IMR-90 (cell line): ENCODE measurements around the gene RGL1.

Source experiments
- FOS ChIP-seq: fragments of 150-350 bp; IDR thresholded peaks from 2 replicates; pipeline ENCODE4 v1.6.1; 2016; ENCODE audit warnings: low read depth, low read length
- MAFK ChIP-seq: IDR thresholded peaks from 2 replicates; pipeline ENCODE4 v1.6.1; 2012; ENCODE audit warnings: low read depth, low read length, improper control_type of control experiment
- POLR2A ChIP-seq: IDR thresholded peaks from 2 replicates; pipeline ENCODE4 v1.6.1; 2012; ENCODE audit warnings: mild to moderate bottlenecking, low read depth, low read length
- RCOR1 ChIP-seq: IDR thresholded peaks from 2 replicates; pipeline ENCODE4 v1.6.1; 2012; ENCODE audit warnings: mild to moderate bottlenecking, low read length, improper control_type of control experiment; ENCODE audit not compliant: insufficient replicate concordance
- RFX5 ChIP-seq: IDR thresholded peaks from 2 replicates; pipeline ENCODE4 v1.8.0; 2012; ENCODE audit warnings: low read depth, mild to moderate bottlenecking, low read length, moderate library complexity
- USF2 ChIP-seq: fragments of 150-350 bp; IDR thresholded peaks from 2 replicates; pipeline ENCODE4 v1.6.1; 2017; ENCODE audit warnings: mild to moderate bottlenecking, antibody characterized with exemption, low read length, low read depth
- TF ChIP-seq, protein P1 (sequence below): conservative IDR thresholded peaks from 2 replicates; pipeline ENCODE4 v1.5.1; 2012; ENCODE audit warnings: mild to moderate bottlenecking, low read depth, low read length, improper control_type of control experiment

GRCh38 chr1:183870351-183871077, 65.6 kb downstream of the RGL1 start:
- no peak for TF ChIP-seq FOS
- no peak for TF ChIP-seq RCOR1
- TF ChIP-seq, protein P1, sequence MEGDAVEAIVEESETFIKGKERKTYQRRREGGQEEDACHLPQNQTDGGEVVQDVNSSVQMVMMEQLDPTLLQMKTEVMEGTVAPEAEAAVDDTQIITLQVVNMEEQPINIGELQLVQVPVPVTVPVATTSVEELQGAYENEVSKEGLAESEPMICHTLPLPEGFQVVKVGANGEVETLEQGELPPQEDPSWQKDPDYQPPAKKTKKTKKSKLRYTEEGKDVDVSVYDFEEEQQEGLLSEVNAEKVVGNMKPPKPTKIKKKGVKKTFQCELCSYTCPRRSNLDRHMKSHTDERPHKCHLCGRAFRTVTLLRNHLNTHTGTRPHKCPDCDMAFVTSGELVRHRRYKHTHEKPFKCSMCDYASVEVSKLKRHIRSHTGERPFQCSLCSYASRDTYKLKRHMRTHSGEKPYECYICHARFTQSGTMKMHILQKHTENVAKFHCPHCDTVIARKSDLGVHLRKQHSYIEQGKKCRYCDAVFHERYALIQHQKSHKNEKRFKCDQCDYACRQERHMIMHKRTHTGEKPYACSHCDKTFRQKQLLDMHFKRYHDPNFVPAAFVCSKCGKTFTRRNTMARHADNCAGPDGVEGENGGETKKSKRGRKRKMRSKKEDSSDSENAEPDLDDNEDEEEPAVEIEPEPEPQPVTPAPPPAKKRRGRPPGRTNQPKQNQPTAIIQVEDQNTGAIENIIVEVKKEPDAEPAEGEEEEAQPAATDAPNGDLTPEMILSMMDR: no peak
- TF ChIP-seq POLR2A: no peak
- no peak for TF ChIP-seq RFX5
- TF ChIP-seq MAFK: no peak
- no peak for TF ChIP-seq USF2
